Fibroblast of lung (primary cell): ENCODE data around the gene DRG2.

Source experiments
- CTCF ChIP-seq, 2 donors: IDR thresholded peaks in 1 of 2; conservative IDR thresholded peaks in 1 of 2; 1 replicate in 1 of 2; 2 replicates in 1 of 2; pipeline ENCODE4 v1.5.1; 2011 to 2012; ENCODE audit warnings: low read length in 2 of 2, control low read depth in 1 of 2, inconsistent platforms in 1 of 2, low read depth in 1 of 2, mild to moderate bottlenecking in 1 of 2
- EZH2 ChIP-seq: IDR thresholded peaks from 2 replicates; pipeline ENCODE4 v1.5.1; 2012; ENCODE audit warnings: low read length, control low read depth, mild to moderate bottlenecking; ENCODE audit errors: missing control alignments

GRCh38 chr17:18132711-18133110 lies 45.0 kb downstream of the DRG2 start:
- no peak for TF ChIP-seq CTCF (conservative IDR thresholded peaks at IDR 0.05 in 1 of 2, IDR thresholded peaks at IDR 0.05 in 1 of 2; ENCODE audit: low read depth in 1 of 2, low read length in 2 of 2)
- no peak for TF ChIP-seq EZH2
